Breast epithelium (tissue), 4 donors: ENCODE results near the gene BPIFA3. TPM values are rescaled to one million over a fixed set of nuclear protein-coding genes. Genes with fewer than 3 reads are reported as not detected.

Experiments used
- DNase-seq, 2 donors: peaks; one replicate each; pipeline ENCODE4 v3.0.0-alpha.2; 2019; ENCODE audit warnings: low spot score in 2 of 2
- H3K27ac ChIP-seq, 2 donors: fragments of 200-600 bp; sonication (generic) in 1 of 2; one replicate each; pipeline ENCODE4 v1.5.1; 2016 to 2019; ENCODE audit warnings: mild to moderate bottlenecking in 1 of 2
- H3K27me3 ChIP-seq, 2 donors: fragments of 200-600 bp; sonication (generic) in 1 of 2; one replicate each; pipeline versions ENCODE4 v1.5.1 to v1.6.0; 2017 to 2019; ENCODE audit warnings: control low read depth in 1 of 2, mild to moderate bottlenecking in 1 of 2
- H3K36me3 ChIP-seq: fragments of 200-600 bp; one replicate; pipeline ENCODE4 v1.5.1; 2019
- H3K4me1 ChIP-seq, 2 donors: fragments of 200-600 bp; sonication (generic); one replicate each; pipeline ENCODE4 v1.5.1; 2016 to 2019; ENCODE audit warnings: control low read depth in 1 of 2
- H3K4me3 ChIP-seq, 3 donors: fragments of 200-600 bp; sonication (generic); 1 replicate in 2 of 3; 2 replicates in 1 of 3; pipeline ENCODE4 v1.5.1; 2016 to 2019; ENCODE audit warnings: mild to moderate bottlenecking in 3 of 3, moderate library complexity in 2 of 3
- H3K9me3 ChIP-seq, 2 donors: fragments of 200-600 bp; sonication (generic) in 1 of 2; one replicate each; pipeline ENCODE4 v1.5.1; 2016 to 2019; ENCODE audit warnings: control low read depth in 1 of 2
- CTCF ChIP-seq, 3 donors: fragments of 450-650 bp; IDR thresholded peaks; one replicate each; pipeline ENCODE4 v1.5.1; 2016 to 2017; ENCODE audit warnings: antibody characterized with exemption in 3 of 3, mild to moderate bottlenecking in 3 of 3, moderate library complexity in 3 of 3
- POLR2A ChIP-seq: fragments of 450-650 bp; IDR thresholded peaks from one replicate; pipeline ENCODE4 v1.6.1; 2016; ENCODE audit warnings: antibody characterized with exemption, mild to moderate bottlenecking, moderate library complexity
- POLR2AphosphoS5 ChIP-seq, 3 donors: sonication (generic); formaldehyde crosslinking; IDR thresholded peaks; one replicate each; pipeline ENCODE4 v1.6.1; 2017; ENCODE audit warnings: antibody characterized with exemption in 3 of 3
- intact Hi-C: fragments of 100-400 bp; cut with DNase I; formaldehyde crosslinking; loops from one replicate; pipeline ENCODE4 v1.15.1; 2023; ENCODE audit warnings: low total_unique reads
- total RNA-seq, 3 donors: library from RNA; depleted of rRNA; stranded (reverse); fragments of >200 nt; gene quantifications; one replicate each; pipeline ENCODE4 v1.1.0, GENCODE V29; 2016

The BPIFA3 gene
- total RNA-seq, 3 donors from 2014 or later: not detected

GRCh38 chr20:33187491-33187890 is 29.7 kb upstream of the BPIFA3 start:
- H3K27me3 ChIP-seq: no peaks in the 10 kb centered on the region
- H3K4me3 ChIP-seq: no peak overlapping the region
- H3K4me1 ChIP-seq: no peaks in the 10 kb centered on the region
- no peaks in the 10 kb centered on the region for H3K36me3 ChIP-seq
- TF ChIP-seq POLR2AphosphoS5 (IDR thresholded peaks at IDR 0.05): no peak
- no peak for TF ChIP-seq CTCF (IDR thresholded peaks at IDR 0.05)
- TF ChIP-seq POLR2A: no peak
- DNase-seq: no peak
- no peak overlapping the region for H3K27ac ChIP-seq
- peaks cover 0 to 6% of the 10 kb centered on the region in 2 donors for H3K9me3 ChIP-seq
- intact Hi-C loops: no loop called here

- no peaks in the 10 kb centered on the region for H3K4me1 ChIP-seq
- no peak for DNase-seq
- peaks cover 0 to under 1% of the 10 kb centered on the region in 2 donors for H3K9me3 ChIP-seq
- H3K4me3 ChIP-seq: no peak overlapping the region
- no peak for TF ChIP-seq POLR2AphosphoS5 (IDR thresholded peaks at IDR 0.05)
- no peak for TF ChIP-seq CTCF (IDR thresholded peaks at IDR 0.05)
- no peak for TF ChIP-seq POLR2A
- H3K27me3 ChIP-seq: no peaks in the 10 kb centered on the region
- no peaks in the 10 kb centered on the region for H3K36me3 ChIP-seq
- intact Hi-C loops: no loop called here
- no peak overlapping the region for H3K27ac ChIP-seq
Measured at GRCh38 chr20:33188421-33188820, 28.7 kb upstream of the BPIFA3 start.

- H3K4me1 ChIP-seq: no peaks in the 10 kb centered on the region
- no peak overlapping the region for H3K27ac ChIP-seq
- no peak for DNase-seq
- H3K36me3 ChIP-seq: no peaks in the 10 kb centered on the region
- no peaks in the 10 kb centered on the region for H3K9me3 ChIP-seq
- no peak for TF ChIP-seq CTCF (IDR thresholded peaks at IDR 0.05)
- no peak for TF ChIP-seq POLR2A
- TF ChIP-seq POLR2AphosphoS5 (IDR thresholded peaks at IDR 0.05): no peak
- no peak overlapping the region for H3K4me3 ChIP-seq
- intact Hi-C loops: no loop called here
- H3K27me3 ChIP-seq: no peaks in the 10 kb centered on the region
Measured at GRCh38 chr20:33191484-33191883, 25.7 kb upstream of the BPIFA3 start.

- TF ChIP-seq POLR2AphosphoS5 (IDR thresholded peaks at IDR 0.05) (no peak), POLR2A (no peak), CTCF (IDR thresholded peaks at IDR 0.05) (no peak)
- no peak for DNase-seq
- intact Hi-C loops: no loop called here
Measured at GRCh38 chr20:33191955-33192354, 25.2 kb upstream of the BPIFA3 start.

GRCh38 chr20:33192912-33193501 is 24.1 kb upstream of the BPIFA3 start:
- intact Hi-C loops: no loop called here
- Histone ChIP-seq H3K4me1 (no peaks in the 10 kb centered on the region), H3K4me3 (no peak overlapping the region), H3K27ac (no peak overlapping the region), H3K36me3 (no peaks in the 10 kb centered on the region), H3K27me3 (peaks cover 0 to 9% of the 10 kb centered on the region in 2 donors), H3K9me3 (no peaks in the 10 kb centered on the region)
- DNase-seq: no peak
- no peak for TF ChIP-seq POLR2A
- TF ChIP-seq POLR2AphosphoS5 (IDR thresholded peaks at IDR 0.05): no peak
- TF ChIP-seq CTCF (IDR thresholded peaks at IDR 0.05): no peak

More at GRCh38 chr20:33191955-33192354, 25.2 kb upstream of the BPIFA3 start:
- Histone ChIP-seq H3K27ac (no peak overlapping the region), H3K36me3 (no peaks in the 10 kb centered on the region), H3K4me1 (no peaks in the 10 kb centered on the region), H3K27me3 (no peaks in the 10 kb centered on the region), H3K4me3 (no peak overlapping the region), H3K9me3 (no peaks in the 10 kb centered on the region)
